Activated T-helper 1 cell treated with anti-CD3 and anti-CD28 coated beads, Interleukin-12 subunit alpha, Interleukin-12 subunit beta, Interleukin-2, Interleukin-4 antibody, amounts not matched to agents 30 ng/mL and 10 ng/mL and 1 ng/mL, durations not matched to agents 14 hours and 24 hours and 36 hours (primary cell): ENCODE results near the gene OPHN1. TPM values are rescaled to one million over a fixed set of nuclear protein-coding genes. Genes with fewer than 3 reads are reported as not detected.
"Not testable (repeated sequence)": the region's sequence is repeated elsewhere in the genome, so short reads cannot be mapped to it uniquely, and the experiment has no call there.

ENCODE experiments used
- DNase-seq: peaks from one replicate; pipeline ENCODE4 v3.0.0; 2021; ENCODE audit warnings: low spot score
- H3K27ac Mint-ChIP-seq: one replicate; pipeline ENCODE4 v1.8.0; 2021; ENCODE audit warnings: mild to moderate bottlenecking, mixed read lengths
- H3K27me3 Mint-ChIP-seq: one replicate; pipeline ENCODE4 v1.8.0; 2022; ENCODE audit warnings: mild to moderate bottlenecking, moderate library complexity, mixed read lengths; ENCODE audit not compliant: insufficient read depth
- H3K36me3 Mint-ChIP-seq: one replicate; pipeline ENCODE4 v1.8.0; 2021; ENCODE audit warnings: low read depth, mixed read lengths
- H3K4me1 Mint-ChIP-seq: one replicate; pipeline ENCODE4 v1.8.0; 2021; ENCODE audit warnings: low read depth, mixed read lengths
- H3K4me3 Mint-ChIP-seq: one replicate; pipeline ENCODE4 v1.8.0; 2021; ENCODE audit warnings: mild to moderate bottlenecking, moderate library complexity, mixed read lengths
- H3K9me3 Mint-ChIP-seq: one replicate; pipeline ENCODE4 v1.8.0; 2021; ENCODE audit warnings: mixed read lengths
- intact Hi-C: fragments of 100-400 bp; cut with micrococcal nuclease; formaldehyde crosslinking; loops from one replicate; pipeline ENCODE4 v1.15.1; 2024
- total RNA-seq: library from RNA; stranded (reverse); gene quantifications from 2 replicates; pipeline ENCODE4 v1.2.3, GENCODE V29; 2022

The OPHN1 gene
- total RNA-seq, 1 donor from 2014 or later = 0.03 TPM

- no peaks in the 10 kb centered on the region for H3K4me1 Mint-ChIP-seq
- no peak overlapping the region for H3K4me3 Mint-ChIP-seq
- H3K9me3 Mint-ChIP-seq = no peaks in the 10 kb centered on the region
- peaks cover 4% of the 10 kb centered on the region for H3K27me3 Mint-ChIP-seq
- H3K27ac Mint-ChIP-seq = no peak overlapping the region
- intact Hi-C loops = no loop called here
- no peaks in the 10 kb centered on the region for H3K36me3 Mint-ChIP-seq
- no peak for DNase-seq
Observed at GRCh38 chrX:68419975-68420374, 13.3 kb downstream of the OPHN1 start.

GRCh38 chrX:68417651-68418050 is 15.6 kb downstream of the OPHN1 start:
- Mint-ChIP-seq H3K4me1 (no peaks in the 10 kb centered on the region), H3K27me3 (peaks cover 7% of the 10 kb centered on the region), H3K27ac (no peak overlapping the region), H3K36me3 (no peaks in the 10 kb centered on the region), H3K9me3 (no peaks in the 10 kb centered on the region), H3K4me3 (no peak overlapping the region)
- no peak for DNase-seq
- intact Hi-C loops = no loop called here

DNA sequence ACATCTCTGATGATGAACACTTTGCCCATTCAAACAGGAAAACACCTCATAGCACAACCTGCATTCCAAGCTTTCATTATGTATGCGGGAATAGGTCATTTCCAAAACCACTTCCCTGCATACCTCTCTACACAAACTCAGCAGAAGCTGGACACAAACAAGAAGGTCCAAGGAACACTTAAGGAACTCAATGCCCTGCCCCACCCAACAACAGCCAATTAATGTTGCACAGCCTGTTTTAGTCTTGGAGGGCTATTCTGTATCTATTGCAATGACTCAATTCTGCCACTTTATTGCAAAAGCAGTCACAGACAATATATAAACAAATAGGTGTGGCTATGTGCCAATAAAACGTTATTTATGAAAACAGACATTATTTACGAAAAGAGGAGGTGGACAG is 16.7 kb downstream of the OPHN1 start:
- H3K36me3 Mint-ChIP-seq = no peaks in the 10 kb centered on the region
- no peak for DNase-seq
- no peak overlapping the region for H3K4me3 Mint-ChIP-seq
- intact Hi-C loops = no loop called here
- H3K4me1 Mint-ChIP-seq = no peaks in the 10 kb centered on the region
- H3K9me3 Mint-ChIP-seq = no peaks in the 10 kb centered on the region
- H3K27ac Mint-ChIP-seq = no peak overlapping the region
- peaks cover 3% of the 10 kb centered on the region for H3K27me3 Mint-ChIP-seq

- no peak overlapping the region for H3K4me3 Mint-ChIP-seq
- intact Hi-C loops = no loop called here
- H3K4me1 Mint-ChIP-seq = no peaks in the 10 kb centered on the region
- peaks cover 3% of the 10 kb centered on the region for H3K27me3 Mint-ChIP-seq
- H3K27ac Mint-ChIP-seq = no peak overlapping the region
- DNase-seq = no peak
- no peaks in the 10 kb centered on the region for H3K36me3 Mint-ChIP-seq
- H3K9me3 Mint-ChIP-seq = no peaks in the 10 kb centered on the region
Observed at GRCh38 chrX:68415316-68415715, 18.0 kb downstream of the OPHN1 start.

- Mint-ChIP-seq H3K4me3 (no peak overlapping the region), H3K27ac (no peak overlapping the region), H3K27me3 (peaks cover 3% of the 10 kb centered on the region), H3K4me1 (no peaks in the 10 kb centered on the region), H3K36me3 (no peaks in the 10 kb centered on the region), H3K9me3 (no peaks in the 10 kb centered on the region)
- DNase-seq = no peak
- intact Hi-C loops = no loop called here
Observed at GRCh38 chrX:68413254-68413653, 20.0 kb downstream of the OPHN1 start.

- H3K9me3 Mint-ChIP-seq = no peaks in the 10 kb centered on the region
- DNase-seq = no peak
- H3K27ac Mint-ChIP-seq = no peak overlapping the region
- no peaks in the 10 kb centered on the region for H3K36me3 Mint-ChIP-seq
- no peaks in the 10 kb centered on the region for H3K4me1 Mint-ChIP-seq
- peaks cover 3% of the 10 kb centered on the region for H3K27me3 Mint-ChIP-seq
- intact Hi-C loops = no loop called here
- no peak overlapping the region for H3K4me3 Mint-ChIP-seq
Observed at GRCh38 chrX:68411729-68412128, 21.6 kb downstream of the OPHN1 start.

DNA sequence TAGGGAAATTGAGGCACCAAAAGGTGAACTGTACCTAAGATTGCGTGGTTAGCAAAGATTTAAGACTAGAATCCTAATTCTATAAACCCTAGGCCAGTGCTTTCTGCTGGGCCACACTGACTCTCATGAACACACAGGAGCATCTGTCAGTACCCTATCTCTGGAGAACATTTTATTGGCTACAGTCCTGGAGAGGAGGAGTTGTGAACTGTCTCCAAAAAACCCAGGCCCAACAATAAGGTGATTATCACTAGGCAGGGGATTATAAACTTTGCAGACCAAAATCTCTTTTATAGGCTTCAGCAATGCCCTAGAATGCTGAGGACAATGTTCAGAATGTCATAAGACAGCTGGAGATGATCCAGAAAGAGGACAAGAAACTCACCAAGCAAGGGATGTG is 24.1 kb downstream of the OPHN1 start:
- H3K27me3 Mint-ChIP-seq = peaks cover 3% of the 10 kb centered on the region
- no peaks in the 10 kb centered on the region for H3K9me3 Mint-ChIP-seq
- H3K27ac Mint-ChIP-seq = no peak overlapping the region
- no peaks in the 10 kb centered on the region for H3K4me1 Mint-ChIP-seq
- no peaks in the 10 kb centered on the region for H3K36me3 Mint-ChIP-seq
- H3K4me3 Mint-ChIP-seq = no peak overlapping the region
- intact Hi-C loops = no loop called here
- no peak for DNase-seq

- Mint-ChIP-seq H3K36me3 (no peaks in the 10 kb centered on the region), H3K27ac (no peak overlapping the region), H3K9me3 (no peaks in the 10 kb centered on the region), H3K4me1 (no peaks in the 10 kb centered on the region), H3K27me3 (peaks cover 1% of the 10 kb centered on the region), H3K4me3 (no peak overlapping the region)
- intact Hi-C loops = no loop called here
- DNase-seq = no peak
Observed at GRCh38 chrX:68403522-68403921, 29.8 kb downstream of the OPHN1 start.

DNA sequence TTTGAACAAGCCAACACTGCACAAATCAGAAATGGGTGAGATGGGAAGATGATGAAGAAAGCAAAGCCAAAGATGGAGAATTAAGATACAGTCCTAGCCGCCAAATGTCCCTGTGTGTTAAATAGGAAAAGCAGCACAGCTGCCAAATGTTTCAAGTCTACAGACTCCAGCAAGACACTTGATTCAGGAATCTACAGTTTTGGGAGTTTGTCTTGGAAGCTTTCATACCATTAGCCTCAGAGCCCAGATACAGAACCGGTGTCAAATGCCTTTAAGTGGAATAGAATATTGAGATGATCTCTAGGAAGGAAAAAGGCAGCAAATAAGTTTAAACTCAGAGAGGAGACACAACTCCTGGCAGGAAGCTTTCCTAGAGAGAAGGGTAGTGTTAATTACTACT is 30.3 kb downstream of the OPHN1 start:
- DNase-seq = no peak
- H3K4me3 Mint-ChIP-seq = no peak overlapping the region
- H3K9me3 Mint-ChIP-seq = no peaks in the 10 kb centered on the region
- intact Hi-C loops = no loop called here
- no peaks in the 10 kb centered on the region for H3K36me3 Mint-ChIP-seq
- no peak overlapping the region for H3K27ac Mint-ChIP-seq
- no peaks in the 10 kb centered on the region for H3K4me1 Mint-ChIP-seq
- H3K27me3 Mint-ChIP-seq = peaks cover 1% of the 10 kb centered on the region

GRCh38 chrX:68402094-68402493 is 31.2 kb downstream of the OPHN1 start:
- no peak overlapping the region for H3K4me3 Mint-ChIP-seq
- H3K27me3 Mint-ChIP-seq = peaks cover 1% of the 10 kb centered on the region
- H3K36me3 Mint-ChIP-seq = no peaks in the 10 kb centered on the region
- no peak for DNase-seq
- H3K4me1 Mint-ChIP-seq = no peaks in the 10 kb centered on the region
- H3K27ac Mint-ChIP-seq = no peak overlapping the region
- no peaks in the 10 kb centered on the region for H3K9me3 Mint-ChIP-seq
- intact Hi-C loops = no loop called here

DNA sequence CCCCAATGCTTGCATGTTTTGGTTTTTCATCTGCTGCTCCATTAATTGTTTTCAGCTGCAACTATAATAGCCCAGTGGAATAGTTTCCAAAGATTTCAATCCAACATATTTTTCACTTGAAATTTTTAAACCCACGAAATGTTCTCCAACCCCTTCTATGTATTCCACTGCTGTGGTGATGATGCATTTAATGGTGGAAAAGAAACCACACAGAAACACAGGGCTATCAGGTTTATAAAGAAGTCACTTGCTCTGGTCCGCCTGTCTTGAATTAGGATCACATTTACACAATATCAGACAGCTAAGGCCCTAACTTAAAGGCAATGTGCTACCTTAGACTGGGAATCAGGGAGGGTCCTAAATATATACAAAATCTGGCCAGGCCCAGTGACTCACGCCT is 35.0 kb downstream of the OPHN1 start:
- H3K36me3 Mint-ChIP-seq = no peaks in the 10 kb centered on the region
- no peaks in the 10 kb centered on the region for H3K4me1 Mint-ChIP-seq
- no peaks in the 10 kb centered on the region for H3K9me3 Mint-ChIP-seq
- peaks cover 1% of the 10 kb centered on the region for H3K27me3 Mint-ChIP-seq
- intact Hi-C loops = no loop called here
- no peak overlapping the region for H3K4me3 Mint-ChIP-seq
- H3K27ac Mint-ChIP-seq = no peak overlapping the region
- no peak for DNase-seq

GRCh38 chrX:68396953-68397352 is 36.3 kb downstream of the OPHN1 start:
- intact Hi-C loops = no loop called here
- Mint-ChIP-seq H3K27me3 (peaks cover under 1% of the 10 kb centered on the region), H3K4me1 (no peaks in the 10 kb centered on the region), H3K9me3 (no peaks in the 10 kb centered on the region), H3K4me3 (no peak overlapping the region), H3K36me3 (no peaks in the 10 kb centered on the region), H3K27ac (no peak overlapping the region)
- no peak for DNase-seq

GRCh38 chrX:68389419-68389960 is 43.8 kb downstream of the OPHN1 start:
- H3K27ac Mint-ChIP-seq, H3K4me3 Mint-ChIP-seq, H3K36me3 Mint-ChIP-seq, H3K9me3 Mint-ChIP-seq, H3K27me3 Mint-ChIP-seq, intact Hi-C loops, H3K4me1 Mint-ChIP-seq, DNase-seq: not testable (repeated sequence)

DNA sequence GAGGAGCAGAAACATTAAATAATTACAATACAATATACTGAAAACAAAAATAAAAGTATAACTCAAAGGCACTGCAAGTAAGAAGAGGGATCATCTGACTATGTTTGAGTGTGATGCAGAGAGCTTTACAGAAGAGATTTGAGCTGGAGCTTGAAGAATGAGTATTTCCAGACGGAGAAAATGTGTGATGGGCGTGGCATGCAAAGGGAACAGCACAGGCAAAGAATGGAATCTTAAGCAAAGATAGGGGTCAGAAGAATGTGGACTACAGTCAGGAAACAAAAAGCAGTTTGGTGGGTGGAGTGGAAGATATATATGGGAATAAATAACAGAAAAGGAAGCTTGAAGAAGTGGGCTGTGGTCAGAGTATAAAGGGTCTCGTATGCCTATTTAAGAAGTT is 45.5 kb downstream of the OPHN1 start:
- H3K4me3 Mint-ChIP-seq = no peak overlapping the region
- intact Hi-C loops = no loop called here
- H3K9me3 Mint-ChIP-seq = no peaks in the 10 kb centered on the region
- H3K27ac Mint-ChIP-seq = no peak overlapping the region
- DNase-seq = no peak
- H3K36me3 Mint-ChIP-seq = no peaks in the 10 kb centered on the region
- no peaks in the 10 kb centered on the region for H3K4me1 Mint-ChIP-seq
- H3K27me3 Mint-ChIP-seq = no peaks in the 10 kb centered on the region
